Body of pancreas (tissue), 4 donors: ENCODE results near the gene LIPC. TPM values are rescaled to one million over a fixed set of nuclear protein-coding genes. Genes with fewer than 3 reads are reported as not detected.

ENCODE experiments used
- ATAC-seq: fragments of 150-250 bp; one replicate; pipeline ENCODE4 v1.9.1; 2016
- DNase-seq, 4 donors: peaks; one replicate each; pipeline ENCODE4 v3.0.0-alpha.2; 2019
- H3K27ac ChIP-seq, 4 donors: fragments of 200-600 bp; sonication (generic); 1 replicate in 3 of 4; 2 replicates in 1 of 4; pipeline versions ENCODE4 v1.5.1 to v1.6.1; 2016 to 2019; ENCODE audit warnings: mild to moderate bottlenecking in 1 of 4, mixed read lengths in 1 of 4, moderate library complexity in 1 of 4
- H3K27me3 ChIP-seq, 2 donors: fragments of 200-600 bp; sonication (generic); one replicate each; pipeline ENCODE4 v1.6.0; 2016; ENCODE audit warnings: mild to moderate bottlenecking in 1 of 2
- H3K36me3 ChIP-seq, 2 donors: fragments of 200-600 bp; sonication (generic); replicated peaks in 1 of 2; 2 replicates each; pipeline ENCODE4 v1.5.1; 2016; ENCODE audit warnings: low read depth in 2 of 2; ENCODE audit not compliant: insufficient read depth in 1 of 2
- H3K4me1 ChIP-seq: fragments of 200-600 bp; sonication (generic); one replicate; pipeline ENCODE4 v1.6.0; 2016
- H3K4me3 ChIP-seq, 2 donors: fragments of 200-600 bp; sonication (generic); 1 replicate in 1 of 2; 2 replicates in 1 of 2; pipeline ENCODE4 v1.5.1; 2016 to 2019
- H3K9me3 ChIP-seq, 3 donors: fragments of 200-600 bp; sonication (generic); 1 replicate in 2 of 3; 2 replicates in 1 of 3; pipeline ENCODE4 v1.5.1; 2016
- POLR2A ChIP-seq, 3 donors: fragments of 450-650 bp; IDR thresholded peaks; one replicate each; pipeline ENCODE4 v1.6.1; 2016; ENCODE audit warnings: antibody characterized with exemption in 3 of 3, mild to moderate bottlenecking in 2 of 3
- WGBS, 2 donors: methylation state at CpG; one replicate each; pipeline ENCODE4 v1.1.5; 2017; 5-methylcytosine and 5-hydroxymethylcytosine counted together
- intact Hi-C: fragments of 100-400 bp; cut with DNase I; formaldehyde crosslinking; loops from one replicate; pipeline ENCODE4 v1.15.1; 2023
- total RNA-seq, 2 donors: library from RNA; depleted of rRNA; stranded (reverse); fragments of >200 nt; gene quantifications; one replicate each; pipeline ENCODE4 v1.1.0, GENCODE V29; 2016
- TF ChIP-seq, protein P1 (sequence below), 7 experiments: fragments of 450-650 bp in 4 of 7; fragments of 200-600 bp in 3 of 7; sonication (generic) in 3 of 7; IDR thresholded peaks; one replicate each; pipeline ENCODE4 v1.5.1; 2016 to 2019; ENCODE audit warnings: antibody characterized with exemption in 7 of 7

LIPC gene
- total RNA-seq, 2 donors from 2014 or later = 1.6 to 2.3 TPM

DNA sequence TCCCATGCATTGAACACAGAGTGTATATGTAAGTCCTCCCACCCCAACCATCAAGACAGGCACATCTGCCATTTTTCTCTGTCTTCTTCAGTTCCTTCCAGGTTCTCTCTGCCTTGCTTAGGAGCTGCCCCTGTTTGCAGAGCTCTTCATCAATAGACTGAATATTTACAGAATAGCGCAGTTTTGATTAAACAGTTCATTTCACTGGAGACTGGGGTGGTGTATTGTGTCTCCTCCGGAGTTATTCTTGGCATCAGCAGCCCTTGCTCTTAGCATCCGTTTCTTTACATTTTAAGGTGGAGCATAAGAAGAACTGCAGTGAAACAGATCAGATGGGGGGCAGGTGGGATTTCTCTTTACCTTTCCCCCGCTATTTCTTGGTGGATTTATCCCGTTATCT is 87.7 kb downstream of the LIPC start:
- intact Hi-C loops = no loop called here
- ATAC-seq (no peak), DNase-seq (no peak)
- Histone ChIP-seq H3K27ac (no peak overlapping the region), H3K9me3 (no peaks in the 10 kb centered on the region), H3K36me3 (no peaks in the 10 kb centered on the region), H3K27me3 (no peaks in the 10 kb centered on the region), H3K4me3 (no peak overlapping the region), H3K4me1 (peaks cover 25% of the 10 kb centered on the region)
- TF ChIP-seq, protein P1, sequence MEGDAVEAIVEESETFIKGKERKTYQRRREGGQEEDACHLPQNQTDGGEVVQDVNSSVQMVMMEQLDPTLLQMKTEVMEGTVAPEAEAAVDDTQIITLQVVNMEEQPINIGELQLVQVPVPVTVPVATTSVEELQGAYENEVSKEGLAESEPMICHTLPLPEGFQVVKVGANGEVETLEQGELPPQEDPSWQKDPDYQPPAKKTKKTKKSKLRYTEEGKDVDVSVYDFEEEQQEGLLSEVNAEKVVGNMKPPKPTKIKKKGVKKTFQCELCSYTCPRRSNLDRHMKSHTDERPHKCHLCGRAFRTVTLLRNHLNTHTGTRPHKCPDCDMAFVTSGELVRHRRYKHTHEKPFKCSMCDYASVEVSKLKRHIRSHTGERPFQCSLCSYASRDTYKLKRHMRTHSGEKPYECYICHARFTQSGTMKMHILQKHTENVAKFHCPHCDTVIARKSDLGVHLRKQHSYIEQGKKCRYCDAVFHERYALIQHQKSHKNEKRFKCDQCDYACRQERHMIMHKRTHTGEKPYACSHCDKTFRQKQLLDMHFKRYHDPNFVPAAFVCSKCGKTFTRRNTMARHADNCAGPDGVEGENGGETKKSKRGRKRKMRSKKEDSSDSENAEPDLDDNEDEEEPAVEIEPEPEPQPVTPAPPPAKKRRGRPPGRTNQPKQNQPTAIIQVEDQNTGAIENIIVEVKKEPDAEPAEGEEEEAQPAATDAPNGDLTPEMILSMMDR (IDR thresholded peaks at IDR 0.05) = no peak
- WGBS, 2 donors = 55 to 57% methylated on average over 5 of the region's 5 CpGs

DNA sequence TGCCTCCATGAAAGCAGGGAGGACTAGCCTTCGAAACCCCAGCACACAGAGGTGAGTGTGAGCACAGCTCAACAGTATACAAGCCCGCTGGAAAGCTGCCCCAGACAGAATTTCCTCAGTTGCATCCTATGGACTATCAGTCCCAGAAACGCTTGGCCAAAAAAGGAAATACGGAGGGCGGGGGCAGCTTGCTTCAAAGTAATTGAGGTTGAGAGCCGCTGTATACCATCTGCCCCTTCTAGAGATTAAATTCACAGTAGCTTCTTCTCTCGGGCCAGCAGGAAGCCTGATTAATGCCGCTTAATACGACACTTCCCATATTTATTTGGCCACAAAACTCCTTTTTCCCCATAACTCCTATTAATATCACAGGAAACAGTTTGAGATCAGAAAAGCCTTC is 88.7 kb downstream of the LIPC start:
- H3K36me3 ChIP-seq = no peaks in the 10 kb centered on the region
- no peaks in the 10 kb centered on the region for H3K9me3 ChIP-seq
- ATAC-seq (no peak), DNase-seq (no peak)
- no peak for TF ChIP-seq POLR2A (IDR thresholded peaks at IDR 0.05)
- TF ChIP-seq, protein P1 (IDR thresholded peaks at IDR 0.05) = no peak
- H3K27ac ChIP-seq = peak overlapping the region in 1 of 4 donors; percentile 69
- H3K27me3 ChIP-seq = no peaks in the 10 kb centered on the region
- no peak overlapping the region for H3K4me3 ChIP-seq
- H3K4me1 ChIP-seq = peaks cover 32% of the 10 kb centered on the region
- intact Hi-C loops = no loop called here
- 68 to 85% methylated on average over 9 of the region's 9 CpGs for WGBS, 2 donors

DNA sequence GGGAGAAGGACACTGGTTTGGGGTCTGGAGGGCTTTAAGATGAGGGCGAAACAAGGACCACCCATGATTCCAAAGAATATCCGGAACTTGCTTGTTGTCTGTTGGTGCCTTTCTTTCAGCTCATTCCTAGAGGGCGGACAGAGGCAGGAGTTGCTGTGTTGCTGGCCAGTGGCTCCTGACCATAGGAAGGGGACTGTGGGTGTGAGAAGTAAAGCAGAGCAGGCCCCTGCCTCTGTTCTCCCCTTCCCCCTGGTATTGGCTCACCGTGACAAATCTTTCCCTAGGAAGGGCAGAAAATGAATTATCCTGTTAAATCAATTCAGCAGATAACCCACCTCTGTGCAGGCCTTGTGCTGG is 89.1 kb downstream of the LIPC start:
- 79 to 89% methylated on average over 4 of the region's 4 CpGs for WGBS, 2 donors
- H3K27ac ChIP-seq = peak overlapping the region in 3 of 4 donors; percentile 24 to 69 (median 63)
- peaks cover 37% of the 10 kb centered on the region for H3K4me1 ChIP-seq
- no peak overlapping the region for H3K4me3 ChIP-seq
- H3K27me3 ChIP-seq = no peaks in the 10 kb centered on the region
- H3K36me3 ChIP-seq = no peaks in the 10 kb centered on the region
- ATAC-seq (no peak), DNase-seq (no peak)
- TF ChIP-seq, protein P1 (IDR thresholded peaks at IDR 0.05) = no peak
- TF ChIP-seq POLR2A (IDR thresholded peaks at IDR 0.05) = no peak
- no peaks in the 10 kb centered on the region for H3K9me3 ChIP-seq
- intact Hi-C loops = no loop called here

DNA sequence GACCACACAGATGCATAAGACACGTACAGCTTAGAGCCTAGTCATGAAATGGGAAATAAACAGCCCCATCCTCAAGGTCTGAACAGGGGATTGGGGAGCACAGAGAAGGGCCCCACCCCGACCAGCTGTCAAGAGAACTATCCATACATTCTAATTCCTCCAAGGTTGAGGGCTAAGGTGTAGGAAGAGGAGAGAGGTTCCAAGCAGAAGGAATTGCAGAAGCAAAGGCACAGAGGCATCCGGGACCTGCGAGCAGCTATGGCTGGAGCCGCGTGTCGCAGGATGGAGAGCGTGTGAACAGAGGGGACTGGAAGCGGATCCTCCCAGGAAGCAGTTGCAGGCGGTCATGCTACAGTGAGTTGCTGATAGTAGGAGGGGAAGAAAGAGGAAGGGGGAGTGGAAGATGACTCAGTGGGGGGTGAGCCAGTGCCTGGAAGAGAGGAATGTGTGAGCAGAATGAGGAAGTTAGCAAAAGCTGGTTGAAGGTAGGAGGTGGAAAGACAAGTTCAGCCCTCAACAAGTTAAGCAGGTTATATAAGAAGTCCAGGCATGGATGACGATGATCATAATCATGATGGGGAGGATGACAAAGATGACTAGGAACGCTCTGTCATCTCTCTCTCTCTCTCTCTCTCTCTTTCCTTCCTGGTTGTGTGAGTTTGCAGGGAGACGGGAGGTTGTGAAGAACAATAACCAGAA is 89.7 kb downstream of the LIPC start:
- TF ChIP-seq, protein P1 (IDR thresholded peaks at IDR 0.05) = no peak
- TF ChIP-seq POLR2A (IDR thresholded peaks at IDR 0.05) = peak in 1 of 3 donors; percentile 11
- intact Hi-C loops = no loop called here
- H3K4me3 ChIP-seq = no peak overlapping the region
- DNase-seq = peak; percentile 35 to 76 (median 47)
- WGBS, 2 donors = 71 to 82% methylated on average over 13 of the region's 13 CpGs
- H3K36me3 ChIP-seq = no peaks in the 10 kb centered on the region
- ATAC-seq = peak; percentile 87
- H3K27ac ChIP-seq = peak overlapping the region in 3 of 4 donors; percentile 27 to 69 (median 63)
- no peaks in the 10 kb centered on the region for H3K27me3 ChIP-seq
- H3K4me1 ChIP-seq = peaks cover 42% of the 10 kb centered on the region
- no peaks in the 10 kb centered on the region for H3K9me3 ChIP-seq

DNA sequence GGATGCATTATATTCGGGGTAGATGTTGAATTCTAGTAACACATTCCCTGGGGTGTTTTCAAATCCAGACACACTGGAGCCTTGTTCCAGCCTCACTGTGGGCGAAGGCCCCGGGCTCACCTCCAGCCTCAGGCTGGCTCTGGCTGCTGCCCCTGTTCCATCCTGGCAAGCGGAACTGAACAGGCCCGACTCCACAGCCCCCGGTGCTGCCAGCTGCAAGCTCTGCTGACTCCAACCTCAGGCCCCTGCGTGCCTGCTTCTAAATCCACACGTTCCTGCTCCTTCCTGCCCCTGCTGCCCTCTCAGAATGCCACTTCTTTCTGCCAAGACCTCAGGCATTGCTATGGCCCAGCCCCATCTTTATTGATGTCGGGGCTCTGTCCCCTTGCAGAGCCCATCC is 90.6 kb downstream of the LIPC start:
- Histone ChIP-seq H3K27me3 (no peaks in the 10 kb centered on the region), H3K36me3 (no peaks in the 10 kb centered on the region), H3K4me3 (no peak overlapping the region), H3K9me3 (no peaks in the 10 kb centered on the region), H3K27ac (peak overlapping the region in 3 of 4 donors; percentile 27 to 69 (median 63)), H3K4me1 (peaks cover 52% of the 10 kb centered on the region)
- TF ChIP-seq, protein P1 (IDR thresholded peaks at IDR 0.05) = no peak
- no peak for TF ChIP-seq POLR2A (IDR thresholded peaks at IDR 0.05)
- 77 to 79% methylated on average over 6 to 9 of the region's 9 CpGs for WGBS, 2 donors
- intact Hi-C loops = no loop called here
- ATAC-seq = no peak
- no peak for DNase-seq
